K562 (cell line): ENCODE results near the gene LAMB2. TPM values are rescaled to one million over a fixed set of nuclear protein-coding genes. Genes with fewer than 3 reads are reported as not detected.
A peak's percentile ranks its signal among the peaks of the same experiment; 100 is the strongest.

ENCODE experiments used
- ATAC-seq: fragments of 200-7000 bp; cut with Tn5 transposase; 3 replicates; pipeline ENCODE4 v1.9.1; 2020; ENCODE audit warnings: moderate library complexity
- BruUV-seq: library from RNA; stranded (reverse); fragments of 400-500 nt; replicated peaks from 2 replicates; lab custom pipeline; 2021; lab: Mats Ljungman, UMichigan
- CTCF ChIA-PET: fragments of 300-600 bp; formaldehyde crosslinking; extraction: SDS; loops from one replicate; lab custom pipeline; 2021; ENCODE audit warnings: low intra/inter-chr PET ratio; lab: Yijun Ruan, JAX
- POLR2A ChIA-PET: fragments of 300-600, 350-650 bp; sonication (Branson Sonifier 250); formaldehyde crosslinking; extraction: SDS; loops from one replicate; lab custom pipeline; 2021; ENCODE audit warnings: antibody characterized with exemption, inconsistent platforms; lab: Yijun Ruan, JAX
- DNase-seq, 4 experiments: peaks; one replicate each; pipeline versions ENCODE4 v3.0.0 to v3.0.0-alpha.2; 2011 to 2018; ENCODE audit warnings: low spot score in 3 of 4, mixed read lengths in 3 of 4; ENCODE audit errors: extremely low read depth in 1 of 4
- FAIRE-seq: peaks from 2 replicates; lab custom pipeline; 2011; peaks lifted over from hg19 to GRCh38; lab: Jason Lieb, UNC
- H2AFZ ChIP-seq: 2 replicates; pipeline ENCODE4 v1.6.0; 2011; ENCODE audit warnings: low read depth, low read length, control low read depth, inconsistent platforms
- H3K27ac ChIP-seq: fragments of 200-600 bp; 3 replicates; pipeline ENCODE4 v1.8.0; 2011; ENCODE audit warnings: low read depth, mild to moderate bottlenecking, control low read depth, inconsistent platforms, low read length, moderate library complexity, mixed read lengths; ENCODE audit errors: extremely low read depth
- H3K27me3 ChIP-seq, 2 experiments: fragments of 300-600 bp in 1 of 2; 2 replicates in 1 of 2; 3 replicates in 1 of 2; pipeline versions ENCODE4 v1.6.0 to v1.8.0; 2011; ENCODE audit warnings: inconsistent platforms in 2 of 2, low read length in 2 of 2, mild to moderate bottlenecking in 1 of 2, mixed read lengths in 1 of 2, moderate library complexity in 1 of 2; ENCODE audit not compliant: control insufficient read depth in 2 of 2, insufficient read depth in 2 of 2
- H3K36me3 ChIP-seq: fragments of 300-600 bp; 3 replicates; pipeline ENCODE4 v1.8.0; 2011; ENCODE audit warnings: mild to moderate bottlenecking, low read length, inconsistent platforms; ENCODE audit not compliant: control insufficient read depth, insufficient read depth
- H3K4me1 ChIP-seq, 2 experiments: fragments of 200-600 bp in 1 of 2; replicated peaks in 1 of 2; 2 replicates in 1 of 2; 3 replicates in 1 of 2; pipeline versions ENCODE4 v1.5.1 to v1.8.0; 2011; ENCODE audit warnings: inconsistent platforms in 2 of 2, low read length in 2 of 2, mild to moderate bottlenecking in 1 of 2, mixed read lengths in 1 of 2, moderate library complexity in 1 of 2; ENCODE audit not compliant: control insufficient read depth in 2 of 2, insufficient read depth in 2 of 2
- H3K4me2 ChIP-seq: 2 replicates; pipeline ENCODE4 v1.6.1; 2011; ENCODE audit warnings: low read length, control low read depth, inconsistent platforms, mixed read lengths; ENCODE audit not compliant: insufficient read depth
- H3K4me3 ChIP-seq: fragments of 200-600 bp; sonication (generic), shearing (Covaris generic); 2 replicates; pipeline ENCODE4 v1.5.1; 2016; ENCODE audit warnings: control low read depth, inconsistent platforms
- H3K79me2 ChIP-seq: fragments of 200-600 bp; 3 replicates; pipeline ENCODE4 v1.8.0; 2011; ENCODE audit warnings: low read length, inconsistent platforms; ENCODE audit not compliant: control insufficient read depth, insufficient read depth
- H3K9ac ChIP-seq, 2 experiments: 2 replicates each; pipeline versions ENCODE4 v1.6.0 to v1.6.1; 2011; ENCODE audit warnings: low read depth in 2 of 2, low read length in 2 of 2, control low read depth in 1 of 2, inconsistent platforms in 1 of 2, mild to moderate bottlenecking in 1 of 2, mixed read lengths in 1 of 2; ENCODE audit not compliant: insufficient read depth in 1 of 2
- H3K9me1 ChIP-seq: one replicate; pipeline ENCODE4 v1.6.0; 2011; ENCODE audit warnings: inconsistent platforms, mild to moderate bottlenecking, low read length, moderate library complexity; ENCODE audit not compliant: control insufficient read depth, insufficient read depth
- H3K9me3 ChIP-seq: replicated peaks from 2 replicates; pipeline ENCODE4 v1.5.1; 2011; ENCODE audit warnings: low read depth, low read length, inconsistent platforms; ENCODE audit not compliant: control insufficient read depth, insufficient read depth
- H4K20me1 ChIP-seq: replicated peaks from 2 replicates; pipeline ENCODE4 v1.6.1; 2011; ENCODE audit warnings: low read length, inconsistent platforms, mixed read lengths; ENCODE audit not compliant: control insufficient read depth, insufficient read depth
- ESRRA ChIP-seq: fragments of 450-650 bp; IDR thresholded peaks from 2 replicates; pipeline ENCODE4 v1.6.1; 2014; ENCODE audit warnings: low read depth, mild to moderate bottlenecking, moderate library complexity, borderline replicate concordance
- FOS ChIP-seq: IDR thresholded peaks from 3 replicates; pipeline ENCODE4 v1.6.1; 2011; ENCODE audit not compliant: insufficient read length; ENCODE audit errors: extremely low read depth
- GABPA ChIP-seq: fragments of 200-800 bp; sonication (Bioruptor generic); conservative IDR thresholded peaks from 2 replicates; pipeline ENCODE4 v1.6.1; 2016; ENCODE audit warnings: low read depth, missing genetic modification characterization, missing compliant biosample characterization
- GATA2 ChIP-seq: sonication (generic); formaldehyde crosslinking; IDR thresholded peaks from 2 replicates; pipeline ENCODE4 v1.4.0; 2020; ENCODE audit warnings: mild to moderate bottlenecking, missing genetic modification reagents
- KLF6 ChIP-seq: fragments of 250-450 bp; sonication (Bioruptor Pico); IDR thresholded peaks from 2 replicates; pipeline ENCODE4 v1.4.0; 2020; ENCODE audit warnings: mild to moderate bottlenecking, moderate library complexity, borderline replicate concordance
- L3MBTL2 ChIP-seq: fragments of 450-650 bp; IDR thresholded peaks from 2 replicates; pipeline ENCODE4 v1.6.1; 2016; ENCODE audit warnings: mild to moderate bottlenecking, moderate library complexity
- NELFE ChIP-seq: IDR thresholded peaks from 2 replicates; pipeline ENCODE4 v1.6.1; 2011; ENCODE audit warnings: mild to moderate bottlenecking; ENCODE audit not compliant: insufficient read depth, insufficient read length
- PCBP1 ChIP-seq: fragments of 200-400 bp; formaldehyde crosslinking; IDR thresholded peaks from 2 replicates; pipeline ENCODE4 v1.6.1; 2018; ENCODE audit warnings: mild to moderate bottlenecking, low read depth, low read length; ENCODE audit not compliant: poor library complexity, severe bottlenecking
- RB1 ChIP-seq: fragments of 450-650 bp; IDR thresholded peaks from 2 replicates; pipeline ENCODE4 v1.6.1; 2017; ENCODE audit warnings: low read depth, mild to moderate bottlenecking
- TAF1 ChIP-seq: IDR thresholded peaks from 2 replicates; pipeline ENCODE4 v1.6.1; 2011; ENCODE audit warnings: mild to moderate bottlenecking, low read length, moderate library complexity; ENCODE audit not compliant: insufficient read depth, control insufficient read depth, severe bottlenecking; ENCODE audit errors: extremely low read depth
- TFAM ChIP-seq: fragments of 250-450 bp; sonication (Bioruptor Pico); conservative IDR thresholded peaks from 2 replicates; pipeline ENCODE4 v1.5.0; 2021; ENCODE audit warnings: mild to moderate bottlenecking, moderate library complexity
- ZNF197 ChIP-seq: fragments of 200-800 bp; sonication (Bioruptor generic); IDR thresholded peaks from 2 replicates; pipeline ENCODE4 v1.6.1; 2016; ENCODE audit warnings: low read depth, missing genetic modification characterization, missing compliant biosample characterization
- WGBS: fragments of 100-300 bp; shearing (Covaris generic); methylation state at CpG from one replicate; pipeline ENCODE4 v1.1.6; 2016; ENCODE audit warnings: low coverage, mixed read lengths; ENCODE audit not compliant: insufficient coverage; ENCODE audit errors: missing lambda C conversion rate; 5-methylcytosine and 5-hydroxymethylcytosine counted together
- in situ Hi-C: fragments of 300-500 bp; cut with MboI; formaldehyde crosslinking; loops from 4 replicates; pipeline ENCODE4 v1.15.0; 2018; ENCODE audit warnings: inconsistent platforms, mixed read lengths
- intact Hi-C: fragments of 100-400 bp; cut with micrococcal nuclease; formaldehyde crosslinking; loops from 2 replicates; pipeline ENCODE4 v1.14.2; 2022
- polyA plus RNA-seq, 8 experiments: library from polyadenylated mRNA; depleted of rRNA in 4 of 8; stranded (reverse) in 5 of 8; unstranded in 3 of 8; fragments of >200 nt; fragmentation: Nextera tagmentation in 2 of 8; fragmentation: Illumina TruSeq in 1 of 8; extraction: Ambion mirVana in 2 of 8; extraction: Trizol in 1 of 8; gene quantifications; 2 replicates each; pipeline versions ENCODE4 v1.2.1 to v1.2.3, GENCODE V29; 2011 to 2014; ENCODE audit warnings: inconsistent platforms in 1 of 8, missing spikeins in 1 of 8
- total RNA-seq, 7 experiments: library from RNA; depleted of rRNA in 6 of 7; stranded (reverse); fragments of >200 nt in 6 of 7; fragmentation: Illumina TruSeq in 2 of 7; extraction: Trizol in 2 of 7; gene quantifications; 2 replicates each; pipeline versions ENCODE4 v1.2.1 to v1.2.3, GENCODE V29; 2011 to 2021; ENCODE audit warnings: low replicate concordance in 1 of 7
- TF ChIP-seq, protein P1 (sequence below), 2 experiments: fragments of 150-350 bp in 1 of 2; IDR thresholded peaks; 2 replicates each; pipeline ENCODE4 v1.6.1; 2012 to 2016; ENCODE audit warnings: low read depth in 2 of 2, low read length in 2 of 2, mild to moderate bottlenecking in 1 of 2, moderate library complexity in 1 of 2
- TF ChIP-seq, protein P2 (sequence below), 2 experiments: fragments of 450-650 bp in 1 of 2; sonication (generic) in 1 of 2; formaldehyde crosslinking in 1 of 2; IDR thresholded peaks in 1 of 2; conservative IDR thresholded peaks in 1 of 2; 2 replicates each; pipeline versions ENCODE4 v1.6.1 to v1.8.1; 2016 to 2023; ENCODE audit warnings: mild to moderate bottlenecking in 2 of 2, moderate library complexity in 2 of 2, inconsistent platforms in 1 of 2, missing genetic modification reagents in 1 of 2
- TF ChIP-seq, protein P3 (sequence below): fragments of 450-650 bp; IDR thresholded peaks from 2 replicates; pipeline ENCODE4 v1.6.1; 2017; ENCODE audit warnings: mild to moderate bottlenecking, moderate library complexity

The LAMB2 gene
- total and polyA plus RNA-seq, 9 of the 15 experiments (the other 6 are each of a cell fraction or from before 2014, with no cell fraction given), result 1.4 to 26.0 (median 16.2) TPM

DNA sequence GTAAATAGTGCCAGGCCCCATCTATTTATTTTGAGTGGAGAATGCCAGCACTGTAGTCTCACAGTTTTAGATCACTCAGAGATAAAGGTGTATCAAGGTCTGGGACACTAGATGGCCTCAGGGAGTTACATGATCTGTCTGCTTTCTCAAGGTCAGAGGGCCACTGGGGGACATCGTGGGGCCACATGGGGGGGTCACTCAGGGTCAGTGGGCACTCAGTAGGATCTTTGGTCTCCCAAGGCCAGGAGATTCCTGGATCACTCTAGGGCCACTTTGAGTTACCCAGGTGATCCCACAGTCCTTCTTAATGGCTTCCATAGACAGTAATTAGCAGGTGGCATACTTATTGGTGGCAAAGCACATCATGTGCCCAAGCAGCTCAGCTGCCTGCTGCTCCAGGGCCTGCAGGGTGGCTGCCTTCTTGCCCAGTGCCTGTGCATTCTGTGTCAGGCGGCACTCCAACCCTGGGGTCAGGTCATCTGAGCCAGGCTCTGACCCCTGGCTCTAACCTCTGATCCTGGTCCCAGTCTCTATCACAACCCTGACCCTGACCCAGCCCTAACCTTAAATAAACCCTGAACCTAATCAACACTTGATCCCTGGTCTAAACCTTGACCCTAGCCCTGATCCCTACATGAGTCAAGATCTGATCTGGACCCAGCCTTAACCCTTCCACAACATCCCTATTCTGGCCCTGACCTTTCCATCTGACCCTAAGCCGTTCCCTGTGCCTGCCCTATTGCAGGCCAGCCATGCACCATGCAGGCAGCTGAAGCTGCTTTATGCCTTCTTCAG is 1.8 kb upstream of the LAMB2 start:
- peaks cover 2 to 29% of the 10 kb centered on the region in 2 experiments; a peak in 4 of 5 replicates for H3K4me1 ChIP-seq
- peak; percentile 44 for FAIRE-seq
- DNase-seq, result peak; percentile 20 to 38 (median 30)
- peak overlapping the region in 1 of 2 experiments; percentile 64; a peak in 2 of 4 replicates for H3K9ac ChIP-seq
- in situ Hi-C loops, result no loop called here
- 37% methylated on average over 3 of the region's 3 CpGs for WGBS
- no peak for ATAC-seq
- no peaks in the 10 kb centered on the region; the same call in 2 of the 3 replicates for H3K79me2 ChIP-seq
- H3K9me3 ChIP-seq, result no peaks in the 10 kb centered on the region
- H2AFZ ChIP-seq, result no peak overlapping the region
- H3K4me2 ChIP-seq, result no peak overlapping the region
- H3K9me1 ChIP-seq, result no peaks in the 10 kb centered on the region
- intact Hi-C loops, result no loop called here
- H3K27ac ChIP-seq, result no peak overlapping the region
- no peaks in the 10 kb centered on the region for H4K20me1 ChIP-seq
- peaks cover 0 to 5% of the 10 kb centered on the region in 2 experiments; a peak in 1 of 5 replicates for H3K27me3 ChIP-seq
- no peaks in the 10 kb centered on the region for H3K36me3 ChIP-seq
- no peak overlapping the region for H3K4me3 ChIP-seq
- BruUV-seq, result no TSS peak
- POLR2A ChIA-PET, result interaction anchor here (0.6 kb wide), 2 partner anchors 13 to 126 kb away, joined by 3 read pairs; no protein-coding TSS in a partner anchor
- CTCF ChIA-PET, result no interaction called here
- TF ChIP-seq, protein P1, sequence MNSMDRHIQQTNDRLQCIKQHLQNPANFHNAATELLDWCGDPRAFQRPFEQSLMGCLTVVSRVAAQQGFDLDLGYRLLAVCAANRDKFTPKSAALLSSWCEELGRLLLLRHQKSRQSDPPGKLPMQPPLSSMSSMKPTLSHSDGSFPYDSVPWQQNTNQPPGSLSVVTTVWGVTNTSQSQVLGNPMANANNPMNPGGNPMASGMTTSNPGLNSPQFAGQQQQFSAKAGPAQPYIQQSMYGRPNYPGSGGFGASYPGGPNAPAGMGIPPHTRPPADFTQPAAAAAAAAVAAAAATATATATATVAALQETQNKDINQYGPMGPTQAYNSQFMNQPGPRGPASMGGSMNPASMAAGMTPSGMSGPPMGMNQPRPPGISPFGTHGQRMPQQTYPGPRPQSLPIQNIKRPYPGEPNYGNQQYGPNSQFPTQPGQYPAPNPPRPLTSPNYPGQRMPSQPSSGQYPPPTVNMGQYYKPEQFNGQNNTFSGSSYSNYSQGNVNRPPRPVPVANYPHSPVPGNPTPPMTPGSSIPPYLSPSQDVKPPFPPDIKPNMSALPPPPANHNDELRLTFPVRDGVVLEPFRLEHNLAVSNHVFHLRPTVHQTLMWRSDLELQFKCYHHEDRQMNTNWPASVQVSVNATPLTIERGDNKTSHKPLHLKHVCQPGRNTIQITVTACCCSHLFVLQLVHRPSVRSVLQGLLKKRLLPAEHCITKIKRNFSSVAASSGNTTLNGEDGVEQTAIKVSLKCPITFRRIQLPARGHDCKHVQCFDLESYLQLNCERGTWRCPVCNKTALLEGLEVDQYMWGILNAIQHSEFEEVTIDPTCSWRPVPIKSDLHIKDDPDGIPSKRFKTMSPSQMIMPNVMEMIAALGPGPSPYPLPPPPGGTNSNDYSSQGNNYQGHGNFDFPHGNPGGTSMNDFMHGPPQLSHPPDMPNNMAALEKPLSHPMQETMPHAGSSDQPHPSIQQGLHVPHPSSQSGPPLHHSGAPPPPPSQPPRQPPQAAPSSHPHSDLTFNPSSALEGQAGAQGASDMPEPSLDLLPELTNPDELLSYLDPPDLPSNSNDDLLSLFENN (IDR thresholded peaks at IDR 0.05; ENCODE audit: low read depth in 2 of 2, low read length in 2 of 2), result no peak
- no peak for TF ChIP-seq L3MBTL2
- no peak for TF ChIP-seq ZNF197 (CRISPR knock-in tag)
- TF ChIP-seq FOS, result no peak
- TF ChIP-seq PCBP1, result no peak
- peak; percentile 97 for TF ChIP-seq ESRRA
- no peak for TF ChIP-seq TFAM (CRISPR knock-in tag)
- TF ChIP-seq, protein P2, sequence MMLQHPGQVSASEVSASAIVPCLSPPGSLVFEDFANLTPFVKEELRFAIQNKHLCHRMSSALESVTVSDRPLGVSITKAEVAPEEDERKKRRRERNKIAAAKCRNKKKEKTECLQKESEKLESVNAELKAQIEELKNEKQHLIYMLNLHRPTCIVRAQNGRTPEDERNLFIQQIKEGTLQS (IDR thresholded peaks at IDR 0.05), result no peak
- TF ChIP-seq, protein P2 (CRISPR knock-in tag; conservative IDR thresholded peaks at IDR 0.05), result no peak
- TF ChIP-seq, protein P3, sequence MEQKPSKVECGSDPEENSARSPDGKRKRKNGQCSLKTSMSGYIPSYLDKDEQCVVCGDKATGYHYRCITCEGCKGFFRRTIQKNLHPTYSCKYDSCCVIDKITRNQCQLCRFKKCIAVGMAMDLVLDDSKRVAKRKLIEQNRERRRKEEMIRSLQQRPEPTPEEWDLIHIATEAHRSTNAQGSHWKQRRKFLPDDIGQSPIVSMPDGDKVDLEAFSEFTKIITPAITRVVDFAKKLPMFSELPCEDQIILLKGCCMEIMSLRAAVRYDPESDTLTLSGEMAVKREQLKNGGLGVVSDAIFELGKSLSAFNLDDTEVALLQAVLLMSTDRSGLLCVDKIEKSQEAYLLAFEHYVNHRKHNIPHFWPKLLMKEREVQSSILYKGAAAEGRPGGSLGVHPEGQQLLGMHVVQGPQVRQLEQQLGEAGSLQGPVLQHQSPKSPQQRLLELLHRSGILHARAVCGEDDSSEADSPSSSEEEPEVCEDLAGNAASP, result no peak
- no peak for TF ChIP-seq RB1
- no peak for TF ChIP-seq KLF6 (CRISPR knock-in tag)
- no peak for TF ChIP-seq NELFE
- no peak for TF ChIP-seq TAF1
- no peak for TF ChIP-seq GABPA (tag)
- peak; percentile 54; the same call in 1 of the 2 replicates for TF ChIP-seq GATA2
